ENCODE results near the gene SLC26A2.

SLC26A2 gene

GRCh38 chr5:149960272-149961185, at the start of gene SLC26A2:
Gene SLC26A2 (plus strand): TSS chr5:149960758. CDS start chr5:149977653, 16,895 bp downstream.
- peak; percentile 70 for DNase-seq

GRCh38 chr5:149911031-149911430, 49.5 kb upstream of the SLC26A2 start:
- no peak for DNase-seq

GRCh38 chr5:149912226-149912871, 48.2 kb upstream of the SLC26A2 start:
- DNase-seq = no peak

- DNase-seq = no peak
These were observed 46.8 kb upstream of the SLC26A2 start for GRCh38 chr5:149913436-149914419.

- DNase-seq = no peak
These were observed 44.9 kb upstream of the SLC26A2 start for GRCh38 chr5:149915392-149916260.

- no peak for DNase-seq
These were observed 44.1 kb upstream of the SLC26A2 start for GRCh38 chr5:149916334-149917072.

GRCh38 chr5:149917073-149917676, 43.4 kb upstream of the SLC26A2 start:
- no peak for DNase-seq

- DNase-seq = no peak
These were observed 39.0 kb upstream of the SLC26A2 start for GRCh38 chr5:149921597-149921996.

- no peak for DNase-seq
These were observed 37.6 kb upstream of the SLC26A2 start for GRCh38 chr5:149922950-149923349.

- no peak for DNase-seq
These were observed 36.1 kb upstream of the SLC26A2 start for GRCh38 chr5:149924486-149924885.

GRCh38 chr5:149930043-149930748, 30.4 kb upstream of the SLC26A2 start:
- no peak for DNase-seq

GRCh38 chr5:149930749-149931574, 29.6 kb upstream of the SLC26A2 start:
- DNase-seq = no peak

GRCh38 chr5:149931992-149932436, 28.5 kb upstream of the SLC26A2 start:
- no peak for DNase-seq

- no peak for DNase-seq
These were observed 27.9 kb upstream of the SLC26A2 start for GRCh38 chr5:149932445-149933350.

- no peak for DNase-seq
These were observed 25.1 kb upstream of the SLC26A2 start for GRCh38 chr5:149935431-149935901.

GRCh38 chr5:149936044-149936699, 24.4 kb upstream of the SLC26A2 start:
- no peak for DNase-seq

GRCh38 chr5:149936700-149937091, 23.9 kb upstream of the SLC26A2 start:
- DNase-seq = no peak
